Measurements from ENCODE around the gene TGM2. TPM values are rescaled to one million over a fixed set of nuclear protein-coding genes. Genes with fewer than 3 reads are reported as not detected.

Gene TGM2
- total and polyA plus RNA-seq, 2 donors (not counting 3 experiments of a cell fraction or from before 2014, with no cell fraction given): 861 to 868 TPM

DNA sequence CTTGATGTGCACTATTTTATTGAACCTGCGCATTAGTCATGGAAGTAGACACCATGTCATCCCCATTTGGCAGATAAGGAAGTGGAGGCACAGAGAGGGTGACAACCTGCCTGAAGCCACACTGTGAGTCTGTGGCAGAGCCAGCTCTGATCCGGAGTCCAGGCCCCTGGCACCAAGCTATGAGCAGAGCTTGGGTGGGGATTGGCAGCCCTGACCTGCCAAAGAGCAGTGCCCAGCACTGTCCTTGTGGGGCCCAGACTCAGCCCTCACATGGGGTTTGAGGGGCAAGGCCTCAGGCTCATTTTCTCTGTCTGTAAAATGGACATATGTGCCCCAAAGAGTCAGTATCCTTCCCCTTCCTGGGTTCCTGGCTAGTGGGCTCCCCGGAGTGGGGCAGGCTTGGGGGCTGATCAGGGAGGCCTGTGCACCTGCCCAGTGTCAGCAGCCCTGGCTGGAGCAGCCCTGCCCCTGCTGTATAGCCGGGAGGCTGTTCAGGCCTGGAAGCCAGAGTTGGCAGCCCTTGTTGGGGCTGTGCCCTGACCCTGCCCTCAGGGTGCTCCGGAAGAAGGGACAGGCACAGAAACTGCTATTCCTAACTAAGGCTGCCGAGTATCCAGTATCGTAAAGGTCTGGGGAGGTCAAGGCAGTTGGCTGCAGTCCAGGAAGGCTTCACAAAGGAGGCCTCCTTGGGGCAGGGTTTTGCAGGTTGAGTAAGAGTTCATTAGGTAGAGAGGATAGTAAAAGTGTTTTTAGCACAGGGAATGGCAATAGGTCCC is 38.7 kb downstream of the TGM2 start:
- no peak overlapping the region for H3K4me3 ChIP-seq (replicated peaks in 1 of 3; ENCODE audit: insufficient read depth in 1 of 3, low read depth in 1 of 3, low read length in 3 of 3)
- intact Hi-C loops (cut with micrococcal nuclease): loop anchor here (2.0 kb wide), 1 partner anchor 54 kb away; no protein-coding TSS in a partner anchor
- CTCF ChIA-PET: interaction anchor here (0.6 to 8.4 kb wide), 24 partner anchors 8 to 562 kb away, joined by 3 to 104 read pairs (median 4); no protein-coding TSS in a partner anchor
- no peaks in the 10 kb centered on the region for H3K27me3 ChIP-seq (ENCODE audit: control insufficient read depth in 2 of 2, insufficient read depth in 2 of 2, low read length in 2 of 2)
- no peak overlapping the region for H3K9ac ChIP-seq (replicated peaks; ENCODE audit: extremely low read depth, insufficient read depth, low read length)
- no peaks in the 10 kb centered on the region for H3K9me3 ChIP-seq (replicated peaks; ENCODE audit: control insufficient read depth, insufficient read depth, low read length)
- peak overlapping the region; percentile 6 for H3K4me2 ChIP-seq (ENCODE audit: insufficient read depth, low read length)
- POLR2A ChIA-PET: interaction anchor here (0.8 to 1.2 kb wide), 2 partner anchors 53 to 68 kb away, joined by 3 read pairs; no protein-coding TSS in a partner anchor
- FAIRE-seq (no peak), DNase-seq (ENCODE audit: low read depth, low spot score) (no peak)
- peaks cover 52% of the 10 kb centered on the region for H3K4me1 ChIP-seq (ENCODE audit: control insufficient read depth, extremely low read depth, insufficient read depth, low read length)
- no peaks in the 10 kb centered on the region for H3K9me1 ChIP-seq (replicated peaks; ENCODE audit: control insufficient read depth, extremely low read depth, insufficient read depth, low read length)
- no peaks in the 10 kb centered on the region for H4K20me1 ChIP-seq (replicated peaks; ENCODE audit: control insufficient read depth, extremely low read depth, insufficient read depth, low read length)
- no peak overlapping the region for H2AFZ ChIP-seq (ENCODE audit: low read depth, low read length)
- no peaks in the 10 kb centered on the region for H3K79me2 ChIP-seq (ENCODE audit: control insufficient read depth, insufficient read depth, low read length)
- H3K27ac ChIP-seq (ENCODE audit: insufficient read depth, low read depth, low read length): peak overlapping the region; percentile 60
- no peak for TF ChIP-seq MAX (IDR thresholded peaks at IDR 0.05; ENCODE audit: insufficient read depth, insufficient read length)
- TF ChIP-seq, protein P1, sequence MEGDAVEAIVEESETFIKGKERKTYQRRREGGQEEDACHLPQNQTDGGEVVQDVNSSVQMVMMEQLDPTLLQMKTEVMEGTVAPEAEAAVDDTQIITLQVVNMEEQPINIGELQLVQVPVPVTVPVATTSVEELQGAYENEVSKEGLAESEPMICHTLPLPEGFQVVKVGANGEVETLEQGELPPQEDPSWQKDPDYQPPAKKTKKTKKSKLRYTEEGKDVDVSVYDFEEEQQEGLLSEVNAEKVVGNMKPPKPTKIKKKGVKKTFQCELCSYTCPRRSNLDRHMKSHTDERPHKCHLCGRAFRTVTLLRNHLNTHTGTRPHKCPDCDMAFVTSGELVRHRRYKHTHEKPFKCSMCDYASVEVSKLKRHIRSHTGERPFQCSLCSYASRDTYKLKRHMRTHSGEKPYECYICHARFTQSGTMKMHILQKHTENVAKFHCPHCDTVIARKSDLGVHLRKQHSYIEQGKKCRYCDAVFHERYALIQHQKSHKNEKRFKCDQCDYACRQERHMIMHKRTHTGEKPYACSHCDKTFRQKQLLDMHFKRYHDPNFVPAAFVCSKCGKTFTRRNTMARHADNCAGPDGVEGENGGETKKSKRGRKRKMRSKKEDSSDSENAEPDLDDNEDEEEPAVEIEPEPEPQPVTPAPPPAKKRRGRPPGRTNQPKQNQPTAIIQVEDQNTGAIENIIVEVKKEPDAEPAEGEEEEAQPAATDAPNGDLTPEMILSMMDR (IDR thresholded peaks at IDR 0.05; ENCODE audit: extremely low read depth in 1 of 2, insufficient read depth in 1 of 2, low read depth in 1 of 2, low read length in 2 of 2): no peak
- no peak for TF ChIP-seq JUN (IDR thresholded peaks at IDR 0.05; ENCODE audit: borderline replicate concordance, insufficient read depth, insufficient read length, low read depth)
- no peak for TF ChIP-seq GATA2 (IDR thresholded peaks at IDR 0.05; ENCODE audit: insufficient read depth, insufficient read length, low read depth, low read length)
- no peak for TF ChIP-seq POLR2AphosphoS5 (IDR thresholded peaks at IDR 0.05; ENCODE audit: insufficient read depth, low read depth, low read length)
- TF ChIP-seq EZH2 (IDR thresholded peaks at IDR 0.05; ENCODE audit: borderline replicate concordance, low read depth, low read length, severe bottlenecking): no peak
- no peak for TF ChIP-seq FOS (IDR thresholded peaks at IDR 0.05; ENCODE audit: borderline replicate concordance, insufficient read depth, low read length)
- TF ChIP-seq POLR2A (IDR thresholded peaks at IDR 0.05; ENCODE audit: low read depth, low read length): no peak
- no peak for TF ChIP-seq MYC (IDR thresholded peaks at IDR 0.05; ENCODE audit: low read depth, low read length)
- peaks cover 12 to 28% of the 10 kb centered on the region in 2 experiments for H3K36me3 ChIP-seq (ENCODE audit: control insufficient read depth in 2 of 2, extremely low read depth in 1 of 2, insufficient read depth in 2 of 2, low read length in 2 of 2)
- dilution Hi-C loops (cut with MboI; ENCODE audit: extremely low pct_ligation_motif_present, low sequenced_read_pairs): no loop called here
- BruUV-seq (replicated peaks): no TSS peak
